GM12864 (cell line): ENCODE data around the gene CRTC2.

Source experiments
- DNase-seq: peaks from one replicate; pipeline ENCODE4 v3.0.0-alpha.2; 2011; ENCODE audit warnings: low read depth
- H3K4me3 ChIP-seq: 2 replicates; pipeline ENCODE4 v1.5.1; 2011; ENCODE audit warnings: mild to moderate bottlenecking, low read depth, low read length, control low read depth
- TF ChIP-seq, protein P1 (sequence below): IDR thresholded peaks from 2 replicates; pipeline ENCODE4 v1.5.1; 2011; ENCODE audit warnings: low read depth, mild to moderate bottlenecking, moderate library complexity, low read length, control low read depth, inconsistent platforms; ENCODE audit errors: missing control alignments

CRTC2 gene

GRCh38 chr1:153940756-153941155 is 17.7 kb downstream of the CRTC2 start:
- no peak for DNase-seq
- TF ChIP-seq, protein P1, sequence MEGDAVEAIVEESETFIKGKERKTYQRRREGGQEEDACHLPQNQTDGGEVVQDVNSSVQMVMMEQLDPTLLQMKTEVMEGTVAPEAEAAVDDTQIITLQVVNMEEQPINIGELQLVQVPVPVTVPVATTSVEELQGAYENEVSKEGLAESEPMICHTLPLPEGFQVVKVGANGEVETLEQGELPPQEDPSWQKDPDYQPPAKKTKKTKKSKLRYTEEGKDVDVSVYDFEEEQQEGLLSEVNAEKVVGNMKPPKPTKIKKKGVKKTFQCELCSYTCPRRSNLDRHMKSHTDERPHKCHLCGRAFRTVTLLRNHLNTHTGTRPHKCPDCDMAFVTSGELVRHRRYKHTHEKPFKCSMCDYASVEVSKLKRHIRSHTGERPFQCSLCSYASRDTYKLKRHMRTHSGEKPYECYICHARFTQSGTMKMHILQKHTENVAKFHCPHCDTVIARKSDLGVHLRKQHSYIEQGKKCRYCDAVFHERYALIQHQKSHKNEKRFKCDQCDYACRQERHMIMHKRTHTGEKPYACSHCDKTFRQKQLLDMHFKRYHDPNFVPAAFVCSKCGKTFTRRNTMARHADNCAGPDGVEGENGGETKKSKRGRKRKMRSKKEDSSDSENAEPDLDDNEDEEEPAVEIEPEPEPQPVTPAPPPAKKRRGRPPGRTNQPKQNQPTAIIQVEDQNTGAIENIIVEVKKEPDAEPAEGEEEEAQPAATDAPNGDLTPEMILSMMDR, result no peak
- no peak overlapping the region for H3K4me3 ChIP-seq

- DNase-seq, result no peak
- no peak overlapping the region for H3K4me3 ChIP-seq
- TF ChIP-seq, protein P1, result no peak
Measured at GRCh38 chr1:153939476-153939875, 18.9 kb downstream of the CRTC2 start.

- no peak for DNase-seq
- TF ChIP-seq, protein P1, result no peak
- no peak overlapping the region for H3K4me3 ChIP-seq
Measured at GRCh38 chr1:153938996-153939395, 19.4 kb downstream of the CRTC2 start.

GRCh38 chr1:153937331-153937730 is 21.1 kb downstream of the CRTC2 start:
- H3K4me3 ChIP-seq, result no peak overlapping the region
- no peak for DNase-seq
- TF ChIP-seq, protein P1, result no peak

GRCh38 chr1:153936011-153936802 is 22.2 kb downstream of the CRTC2 start:
- TF ChIP-seq, protein P1, result no peak
- no peak for DNase-seq
- no peak overlapping the region for H3K4me3 ChIP-seq

GRCh38 chr1:153934746-153935145 is 23.7 kb downstream of the CRTC2 start:
- TF ChIP-seq, protein P1, result no peak
- no peak overlapping the region for H3K4me3 ChIP-seq
- no peak for DNase-seq

DNA sequence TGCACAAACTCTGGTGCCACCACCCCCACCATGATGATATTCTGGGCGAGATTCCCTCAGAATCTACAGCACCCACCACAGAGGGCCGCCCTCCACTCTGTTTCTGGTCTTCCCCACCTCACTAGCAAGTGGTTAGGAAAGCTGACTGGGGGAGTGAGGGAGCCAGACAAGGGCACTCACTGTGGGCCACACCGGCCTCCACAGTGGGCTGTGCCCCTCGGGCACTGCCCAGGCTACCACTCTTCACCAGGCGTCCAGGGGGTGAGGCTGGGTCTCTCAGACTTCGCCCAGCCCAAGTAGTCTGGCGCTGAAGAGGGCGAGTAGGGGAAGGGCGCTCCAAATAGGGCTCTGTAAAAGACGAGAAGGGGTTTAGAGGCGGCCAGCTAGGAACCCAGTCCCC is 24.5 kb downstream of the CRTC2 start:
- H3K4me3 ChIP-seq, result no peak overlapping the region
- TF ChIP-seq, protein P1, result no peak
- no peak for DNase-seq
